Activated CD8-positive, alpha-beta memory T cell treated with anti-CD3 and anti-CD28 coated beads, Interleukin-2, amount 50 U/mL, for 48 hours (primary cell): Measurements from ENCODE around the gene ITGA5.

Experiments used
- DNase-seq: peaks from one replicate; pipeline ENCODE4 v3.0.0-alpha.2; 2020

ITGA5 gene

DNA sequence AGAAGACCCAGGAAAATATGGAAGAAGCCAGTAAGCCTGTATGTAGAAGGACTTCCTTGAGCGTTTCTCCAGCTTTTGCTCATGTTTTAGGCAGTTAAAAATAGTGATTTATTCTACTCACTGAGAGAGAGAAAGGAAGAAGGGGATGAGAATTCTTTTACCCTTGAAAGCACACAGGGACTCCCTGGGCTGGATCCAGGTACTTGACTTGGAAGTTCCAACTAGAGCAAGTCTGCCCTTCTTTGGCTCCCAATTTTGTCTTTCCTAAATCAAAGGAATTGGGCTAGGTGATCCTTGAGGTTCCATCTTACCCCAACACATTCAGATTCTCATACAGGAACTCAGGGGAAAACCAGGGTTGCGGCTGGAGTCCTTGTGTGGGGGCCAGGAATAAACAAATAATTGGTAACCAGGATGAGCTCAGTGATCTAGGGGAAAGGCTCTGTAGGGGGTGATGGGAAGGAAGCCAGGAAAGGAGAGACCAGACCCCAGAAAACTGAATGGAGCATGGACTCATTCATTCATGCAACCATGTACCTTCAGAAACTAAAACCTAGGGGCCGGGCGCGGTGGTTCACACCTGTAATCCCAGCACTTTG lies 11.5 kb upstream of the ITGA5 start:
- DNase-seq, result no peak

DNA sequence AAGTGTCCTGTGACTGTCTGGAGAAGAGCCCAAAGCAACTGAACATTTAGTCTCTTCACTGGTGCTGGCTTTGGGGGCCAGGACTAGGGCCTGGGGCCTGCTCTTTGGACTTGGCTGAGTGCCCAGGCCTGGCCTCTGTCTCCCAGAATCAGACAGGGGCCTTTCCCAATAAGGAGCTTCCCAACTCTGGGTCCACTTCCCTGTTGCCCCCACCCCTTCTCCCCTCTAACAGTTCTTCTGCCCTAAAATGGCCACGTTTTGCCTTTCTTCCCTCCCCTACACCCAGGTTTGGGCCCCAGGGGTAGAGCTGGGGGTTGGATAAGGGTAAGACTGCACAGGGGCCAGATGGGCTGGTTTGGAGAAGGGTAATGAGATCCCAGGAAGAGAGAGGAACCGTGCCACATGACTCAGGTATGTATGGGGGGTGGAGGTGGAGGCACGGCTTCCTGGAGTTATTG lies 10.0 kb upstream of the ITGA5 start:
- DNase-seq, result no peak

DNA sequence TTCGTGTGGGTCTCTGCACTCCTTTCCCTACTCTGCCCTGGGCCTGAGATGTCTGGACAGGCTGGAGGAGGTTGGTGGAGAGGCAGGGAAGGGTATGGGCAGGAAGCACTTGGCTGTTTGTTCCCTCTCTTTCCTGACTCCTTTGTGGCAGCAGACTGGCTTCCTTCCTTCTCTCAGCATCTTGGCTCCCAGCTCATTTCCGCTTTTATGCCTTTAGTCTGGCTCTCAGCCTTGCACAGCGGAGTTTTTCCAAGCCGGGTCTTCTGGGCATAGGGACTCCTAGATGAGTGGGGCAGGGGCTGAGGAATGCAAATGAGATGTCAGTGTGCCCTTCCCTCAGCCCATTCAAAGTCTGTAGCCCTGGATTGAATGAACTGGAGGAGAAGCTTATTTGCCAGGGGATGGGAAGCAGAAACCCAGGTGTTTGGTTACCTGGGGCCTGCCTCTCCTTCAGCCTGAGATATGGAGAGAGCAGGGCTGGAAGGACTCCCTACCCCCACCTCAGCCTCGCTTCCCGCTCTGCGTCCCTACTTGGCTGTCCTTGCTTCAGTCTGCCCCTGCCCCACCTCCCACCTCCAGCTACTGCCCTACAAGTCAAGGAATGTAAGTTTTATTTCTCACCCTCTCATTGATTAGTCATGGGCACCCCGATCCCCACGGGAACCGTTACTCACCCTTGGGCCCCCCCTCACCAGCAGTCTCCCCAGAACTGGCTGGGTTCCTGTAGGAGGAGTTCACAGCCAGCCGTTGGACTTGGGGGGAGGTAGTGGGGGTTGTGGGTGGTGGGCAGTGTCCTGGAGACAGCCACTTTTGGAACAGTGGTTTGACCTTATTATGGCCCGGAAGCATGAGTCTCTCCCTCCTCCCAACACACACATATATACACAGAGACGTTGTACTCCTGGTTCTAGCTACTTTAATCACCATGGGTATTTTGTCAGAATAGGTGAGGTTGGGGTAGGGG lies 9.3 kb upstream of the ITGA5 start:
- no peak for DNase-seq

DNA sequence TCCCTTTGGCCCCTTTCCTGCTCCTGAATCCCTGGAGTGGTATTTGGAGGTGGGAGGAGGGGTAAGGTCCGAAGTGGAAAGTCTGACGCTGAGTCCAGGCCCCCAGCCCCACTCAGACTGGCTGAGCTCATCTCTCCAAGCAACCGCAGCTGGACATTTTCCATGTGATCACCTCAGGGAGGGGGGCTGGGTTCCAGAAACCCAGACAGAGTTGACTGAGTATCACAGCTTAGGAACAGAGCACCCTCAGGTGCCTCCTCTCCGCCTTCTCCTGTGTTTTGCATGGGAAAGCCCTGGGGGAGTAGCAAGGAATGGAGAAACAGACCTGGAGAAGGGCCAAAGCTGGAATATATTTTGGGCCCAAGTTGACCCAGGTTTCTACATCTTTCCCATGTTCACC lies 8.0 kb upstream of the ITGA5 start:
- no peak for DNase-seq

DNA sequence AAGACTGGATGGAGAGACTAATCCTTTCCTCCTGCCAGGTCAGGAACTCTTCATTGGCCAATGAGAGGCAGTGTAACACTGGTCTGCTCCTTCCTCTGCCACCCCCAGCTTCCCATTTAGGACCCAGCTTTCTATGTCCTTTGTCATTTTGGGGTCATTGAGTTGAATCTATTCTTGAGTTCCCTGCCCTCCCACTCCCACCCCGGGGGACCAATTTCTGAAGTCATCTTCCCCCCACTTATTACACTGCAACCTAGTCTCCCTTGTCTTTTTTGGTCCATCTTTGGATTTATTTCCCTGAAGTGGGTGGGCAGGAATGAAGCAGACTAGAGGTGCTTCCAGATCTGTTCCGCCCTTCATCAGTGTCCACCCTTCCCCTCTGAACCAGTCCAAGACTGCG lies 7.6 kb upstream of the ITGA5 start:
- DNase-seq, result no peak

DNA sequence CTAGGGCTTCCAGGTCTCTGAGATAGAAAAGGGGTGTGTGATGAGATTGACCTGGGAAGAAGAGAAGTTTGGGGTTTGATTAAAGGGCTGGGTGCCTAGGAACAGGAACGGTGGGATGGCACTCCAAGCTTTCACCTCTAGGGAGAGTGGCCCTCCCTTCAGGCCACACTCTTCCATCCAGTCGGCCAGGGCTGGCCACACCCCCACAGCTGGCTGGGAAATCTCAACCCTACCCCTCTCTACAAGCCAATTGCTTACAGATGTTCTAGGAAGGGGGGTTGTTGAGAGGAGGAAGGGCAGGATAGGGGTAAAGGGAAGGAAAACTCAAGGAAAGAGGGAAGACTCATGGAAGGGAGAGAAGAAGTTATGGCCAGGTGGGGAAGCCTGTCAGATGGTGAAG lies 6.6 kb upstream of the ITGA5 start:
- no peak for DNase-seq

DNA sequence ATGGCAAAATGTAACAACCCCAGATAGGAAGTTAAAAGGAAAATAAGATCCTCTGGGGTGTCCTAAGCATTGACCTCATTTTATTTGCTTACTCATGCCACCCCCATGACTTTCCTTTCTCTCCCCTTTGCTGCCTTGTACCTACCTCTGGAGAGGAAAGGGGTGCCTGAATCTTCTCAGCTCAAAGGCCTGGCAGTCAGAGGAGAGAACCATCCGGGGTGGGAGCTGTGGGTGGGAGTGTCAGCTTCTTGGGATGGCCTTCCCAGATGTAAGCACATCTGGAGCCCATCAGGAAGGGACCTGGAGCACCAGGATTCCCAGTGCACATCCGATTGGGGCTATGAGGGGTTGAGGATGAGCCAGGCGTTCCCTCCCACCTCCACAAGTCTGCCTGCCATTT lies 5.2 kb upstream of the ITGA5 start:
- DNase-seq, result no peak

DNA sequence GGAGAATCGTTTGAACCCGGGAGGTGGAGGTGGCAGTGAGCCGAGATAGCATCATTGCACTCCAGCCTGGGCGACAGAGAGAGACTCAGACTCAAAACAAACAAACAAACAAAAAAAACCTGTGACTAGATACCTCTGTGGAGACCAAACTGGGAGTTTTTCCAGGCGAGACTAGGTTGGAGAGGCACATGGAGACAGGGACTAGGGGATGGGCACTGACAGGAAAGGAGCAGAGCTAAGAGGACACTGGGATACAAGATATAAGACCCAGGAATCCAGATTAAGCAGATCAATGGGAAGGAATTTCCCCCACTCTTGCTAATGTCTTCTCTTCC lies 4.7 kb upstream of the ITGA5 start:
- DNase-seq, result no peak

DNA sequence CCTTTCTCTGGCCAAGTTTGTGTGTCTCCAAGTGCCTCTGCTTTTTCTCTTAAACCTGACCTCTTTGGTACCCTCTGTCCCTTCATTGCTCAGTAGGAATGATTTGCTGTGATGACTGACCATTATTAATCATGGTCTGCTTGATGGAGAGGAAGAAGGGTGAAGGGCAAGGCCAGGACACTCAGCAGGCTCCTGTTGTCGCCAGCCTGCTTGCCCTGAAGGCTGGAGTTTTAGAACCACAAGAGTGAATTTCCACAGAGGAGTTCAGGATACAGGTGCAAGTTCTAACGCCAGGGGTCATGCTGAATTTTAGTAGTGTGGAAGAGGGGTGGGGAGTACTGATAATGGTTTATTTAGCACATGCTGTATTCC lies 2.8 kb upstream of the ITGA5 start:
- no peak for DNase-seq

DNA sequence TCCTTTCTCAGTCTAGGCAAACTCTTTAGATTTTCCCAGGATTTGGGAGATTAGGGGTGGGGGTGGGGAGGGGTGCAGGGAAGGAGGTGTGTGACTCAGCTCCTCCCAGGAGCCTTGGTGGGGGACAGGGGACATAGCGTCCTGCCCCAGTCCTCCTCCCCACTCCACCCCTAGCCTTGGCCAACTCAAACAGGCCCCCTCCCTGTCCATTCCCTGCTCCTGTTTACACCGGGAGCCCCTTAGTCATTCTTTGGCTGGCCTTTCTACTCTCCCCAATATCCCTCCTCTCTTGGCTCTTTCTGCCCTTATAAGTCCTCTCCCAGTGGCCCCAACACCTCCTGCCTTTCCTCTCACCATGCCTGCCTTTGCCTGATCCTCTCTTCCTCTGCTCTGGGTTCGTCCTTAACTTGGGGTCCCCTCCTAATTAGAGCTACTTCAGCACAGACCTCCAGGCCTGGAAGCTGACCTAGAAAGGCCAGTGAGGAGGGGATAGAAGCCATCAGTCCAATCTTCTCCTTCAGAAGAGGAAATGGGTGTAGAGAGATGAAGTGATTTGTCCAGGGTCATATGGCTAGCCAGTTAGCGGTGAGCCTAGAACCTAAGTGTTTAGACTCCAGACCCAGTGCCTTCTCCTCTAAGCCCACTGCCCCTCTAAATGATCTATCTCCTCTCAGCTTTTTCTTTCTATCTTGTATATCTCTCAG lies 2.3 kb upstream of the ITGA5 start:
- no peak for DNase-seq

DNA sequence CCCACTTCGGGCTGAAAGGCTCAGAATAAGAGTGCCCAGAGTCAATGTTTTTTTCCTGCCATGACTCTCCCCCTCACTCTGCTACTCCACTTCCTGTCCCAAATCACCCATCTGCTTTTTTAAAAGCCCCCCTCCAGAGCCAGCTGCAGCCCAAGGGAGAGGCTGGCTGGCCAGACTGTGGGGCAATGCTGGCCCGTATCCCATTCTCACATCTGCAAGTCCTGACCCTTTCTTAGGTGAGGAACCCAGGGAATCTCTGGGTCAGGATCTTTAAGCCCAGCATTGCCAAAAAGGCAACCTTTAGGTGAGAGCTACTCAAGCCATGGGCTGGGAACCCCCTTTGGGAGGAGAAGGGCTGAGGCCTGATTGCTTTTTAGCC lies 1.7 kb upstream of the ITGA5 start:
- DNase-seq, result no peak

DNA sequence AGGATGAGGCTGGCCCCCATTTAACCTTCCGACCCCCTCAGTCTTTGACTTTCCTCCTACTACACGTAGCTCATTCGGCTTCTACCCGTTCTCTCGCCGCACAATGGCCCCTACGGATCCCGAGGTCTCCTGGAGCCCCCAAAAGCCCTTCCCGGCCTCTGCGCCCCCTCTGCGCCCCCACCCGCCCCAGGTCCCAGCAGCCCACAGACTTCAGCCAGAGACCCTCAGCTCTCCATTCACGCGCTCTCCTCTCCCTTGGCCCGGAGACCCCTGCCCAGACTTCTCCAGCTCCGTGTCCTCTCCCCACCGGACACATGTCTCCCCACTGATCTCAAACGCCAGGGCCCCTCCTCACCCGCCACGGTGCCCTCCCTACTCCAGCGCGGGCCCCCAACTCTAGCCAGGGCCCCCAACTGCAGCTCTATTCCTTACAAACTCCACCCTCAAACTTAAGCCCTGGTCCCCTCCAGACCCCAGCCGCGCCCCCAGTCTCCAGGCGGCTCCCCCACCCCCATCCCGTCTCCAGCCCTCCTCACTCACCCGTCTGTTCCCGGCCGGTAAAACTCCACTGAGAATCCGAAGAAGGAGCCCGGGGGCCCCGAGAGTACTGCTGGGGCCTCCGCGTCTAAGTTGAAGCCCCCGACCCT lies 502 bp downstream of the ITGA5 start:
- DNase-seq, result no peak

DNA sequence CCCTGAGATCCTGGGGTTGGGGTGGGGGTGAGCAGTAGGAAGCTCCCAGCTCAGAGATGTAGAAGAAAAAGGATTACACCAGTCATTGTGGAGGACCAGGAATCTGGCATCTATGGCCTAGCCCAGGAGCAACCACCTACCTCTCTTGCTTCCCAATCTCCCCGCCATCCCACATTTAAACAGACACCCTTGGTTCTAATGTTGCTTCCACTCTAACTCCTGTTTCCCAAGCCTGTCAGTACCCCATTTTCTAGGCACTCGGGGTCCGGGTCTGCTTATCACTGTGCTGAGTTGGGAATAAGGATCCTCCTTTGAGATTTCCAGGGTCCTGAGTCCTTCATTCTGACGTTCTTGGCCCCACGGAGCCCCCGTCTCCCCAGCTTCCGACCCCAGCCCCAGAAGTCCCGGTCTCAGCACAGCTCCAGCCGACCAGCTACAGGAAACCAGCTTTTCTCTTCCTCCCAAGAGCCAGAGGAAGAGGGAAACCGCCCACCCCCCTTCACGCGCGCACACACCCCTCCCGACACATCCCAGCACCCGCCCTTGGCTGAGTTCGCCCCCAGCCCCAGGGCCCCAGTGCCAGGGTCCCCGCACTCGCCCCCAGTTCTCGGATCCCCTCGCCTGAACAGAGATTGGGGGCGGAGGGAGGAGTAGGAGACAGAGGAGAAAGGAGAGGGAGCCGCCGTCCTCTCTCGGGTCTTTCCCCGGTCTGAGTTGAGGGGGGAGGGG lies 1.2 kb downstream of the ITGA5 start:
- DNase-seq, result no peak

DNA sequence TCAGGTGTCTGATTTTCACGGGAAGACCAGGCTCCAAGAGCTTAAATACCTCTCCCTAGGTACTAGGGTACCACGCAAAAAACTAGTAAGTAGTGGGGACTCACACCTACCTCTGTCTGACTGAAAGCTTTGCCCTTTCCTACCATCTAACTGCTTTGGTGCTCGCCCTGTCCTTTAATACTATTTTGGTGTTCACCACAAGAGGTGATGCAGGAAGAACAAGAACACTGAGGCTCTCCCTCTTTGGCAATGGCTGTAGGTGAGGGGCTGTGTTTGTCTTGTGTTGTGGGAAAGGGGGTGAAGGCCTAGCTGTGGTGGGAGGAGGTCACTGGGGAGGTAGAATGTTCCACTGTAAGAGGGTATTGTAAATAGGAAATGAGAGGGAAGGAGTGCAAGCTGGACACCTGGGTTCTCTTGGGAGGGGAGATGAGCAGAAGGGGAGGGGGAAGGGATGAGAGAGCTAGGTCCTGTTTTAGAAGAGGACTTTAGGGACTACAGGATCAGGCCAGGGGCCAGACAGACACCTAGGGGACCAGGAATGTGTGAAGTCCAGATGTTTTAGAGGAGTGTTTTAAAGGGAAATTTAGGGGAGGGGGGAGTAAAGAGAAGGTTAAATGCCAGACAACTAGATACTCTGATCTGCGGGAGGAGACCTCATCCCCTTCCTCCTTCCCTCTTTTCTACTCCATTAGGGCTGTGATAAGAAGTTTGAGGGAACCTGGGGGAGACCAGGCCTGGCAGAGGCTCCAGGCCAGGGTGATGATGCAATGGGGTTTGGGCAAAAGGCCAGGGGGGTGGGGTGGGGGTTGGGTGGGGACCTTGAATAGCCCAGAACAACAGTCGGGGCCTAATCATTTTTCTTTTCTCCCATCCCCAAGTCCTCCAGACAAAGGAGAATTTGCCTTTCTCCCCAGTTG lies 2.1 kb downstream of the ITGA5 start:
- DNase-seq, result no peak

DNA sequence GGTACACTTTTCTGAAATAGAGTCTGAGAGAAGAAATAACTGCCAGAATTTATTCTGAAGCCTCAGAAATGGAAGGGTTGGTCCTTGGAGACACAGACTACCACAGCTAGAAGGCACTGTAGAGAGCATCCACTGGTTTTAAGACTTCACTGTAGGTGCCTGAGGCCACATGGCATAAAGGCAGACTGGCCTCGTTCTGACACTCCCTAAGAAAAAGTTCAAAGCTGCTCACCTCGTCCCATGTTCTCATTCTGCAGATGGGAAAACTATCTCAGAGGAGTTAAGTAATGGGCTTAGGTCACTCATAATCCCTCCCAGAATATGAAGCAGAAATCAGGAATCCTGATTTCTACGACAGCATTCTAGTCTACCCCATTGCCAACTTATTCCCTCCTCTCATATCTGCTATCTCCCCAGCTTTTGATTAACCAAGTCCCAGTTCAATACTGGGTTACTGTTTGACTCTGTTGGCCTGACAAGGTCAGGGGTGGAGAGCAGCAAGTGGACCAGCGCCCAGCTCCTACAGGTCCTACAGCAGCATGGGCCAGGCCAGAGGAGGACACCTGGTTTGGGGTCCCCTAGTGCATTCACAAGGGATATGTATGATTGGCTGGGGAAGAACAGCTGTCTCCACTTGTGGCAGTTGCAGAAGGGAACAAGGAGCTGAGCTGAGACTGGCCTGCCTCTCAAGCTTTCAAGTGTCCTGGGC lies 3.7 kb downstream of the ITGA5 start:
- no peak for DNase-seq

DNA sequence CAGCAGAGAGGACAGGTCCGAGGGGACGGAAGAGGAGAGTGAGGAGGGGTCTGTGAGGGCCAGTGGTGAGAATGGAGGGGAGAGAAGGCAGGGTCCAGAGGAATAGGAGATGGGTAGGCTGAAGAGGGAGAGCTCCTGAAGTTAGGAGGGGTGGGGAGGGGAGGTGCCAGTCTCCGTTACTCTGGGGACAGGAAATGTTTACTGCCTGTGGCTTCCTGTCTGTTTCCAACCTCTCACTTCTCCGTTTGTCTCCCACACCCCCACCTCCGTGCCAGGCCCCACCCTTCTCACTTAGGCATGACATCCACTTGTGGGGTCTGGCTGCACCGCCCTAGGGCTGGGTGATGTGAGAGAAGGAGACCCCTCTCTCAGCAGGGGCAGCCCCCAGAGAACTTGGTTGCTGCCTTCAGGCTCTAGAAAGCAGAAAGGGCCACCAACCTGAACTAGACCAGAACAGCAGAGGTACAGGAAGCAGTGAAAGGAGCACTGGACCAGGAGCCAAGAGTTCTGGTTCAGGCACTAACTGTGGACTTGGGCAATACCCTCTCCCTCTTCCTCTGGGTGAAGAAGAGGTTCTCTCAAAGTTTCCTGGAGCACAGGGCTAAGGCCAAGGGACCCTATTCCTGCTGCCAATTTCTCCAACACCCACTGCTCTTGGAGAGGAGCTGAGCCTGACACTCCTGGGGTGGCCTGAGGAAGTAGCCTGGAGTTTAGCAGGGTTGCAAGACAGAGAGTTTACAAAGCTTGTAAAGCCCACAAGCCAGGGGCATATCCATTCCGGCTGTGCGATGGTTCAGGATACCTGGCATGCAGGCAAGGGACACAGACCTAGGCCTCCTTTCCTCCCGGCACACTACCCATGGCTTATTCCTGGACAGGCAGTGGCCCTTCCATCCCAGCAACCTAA lies 5.5 kb downstream of the ITGA5 start:
- DNase-seq, result peak; percentile 79

DNA sequence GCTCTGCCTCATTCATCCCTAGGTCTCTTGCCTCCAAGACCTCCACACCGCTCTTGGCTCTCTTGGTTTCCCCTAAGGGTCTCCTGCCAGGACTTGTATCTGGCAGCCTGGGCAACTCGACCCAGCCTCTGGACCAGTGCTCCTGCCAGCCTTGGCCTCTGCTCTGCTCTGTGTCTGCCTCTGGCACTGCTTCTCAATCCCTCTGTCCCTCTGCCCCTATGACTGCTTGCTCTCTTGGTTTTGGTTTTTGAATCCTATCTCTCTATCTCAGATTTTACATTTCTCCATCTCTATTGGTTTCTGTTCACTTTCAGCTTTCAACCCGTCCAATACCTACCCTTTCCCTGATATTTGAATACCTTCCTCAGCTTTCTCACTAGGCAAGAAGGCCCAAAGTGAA lies 6.3 kb downstream of the ITGA5 start:
- DNase-seq, result no peak

DNA sequence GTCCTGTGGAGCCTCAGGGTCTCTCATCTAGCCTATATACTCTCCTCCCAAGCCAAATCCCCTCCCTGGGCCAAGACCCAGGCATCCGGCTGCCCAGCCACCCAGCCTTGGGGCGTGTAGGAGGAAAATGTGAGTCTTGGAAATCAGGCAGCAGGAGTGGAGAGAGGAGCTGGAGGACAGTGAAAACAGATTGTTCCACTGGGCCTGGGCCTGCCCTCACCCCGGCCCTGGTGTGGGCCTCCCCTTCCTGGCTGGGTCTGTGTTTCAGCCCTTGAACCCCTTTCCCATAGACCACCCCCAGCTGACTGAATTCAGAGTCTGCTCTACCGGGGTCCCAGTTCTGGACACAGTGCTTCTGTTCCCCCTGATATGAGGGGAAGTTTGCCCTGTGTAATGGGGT lies 6.7 kb downstream of the ITGA5 start:
- DNase-seq, result no peak

DNA sequence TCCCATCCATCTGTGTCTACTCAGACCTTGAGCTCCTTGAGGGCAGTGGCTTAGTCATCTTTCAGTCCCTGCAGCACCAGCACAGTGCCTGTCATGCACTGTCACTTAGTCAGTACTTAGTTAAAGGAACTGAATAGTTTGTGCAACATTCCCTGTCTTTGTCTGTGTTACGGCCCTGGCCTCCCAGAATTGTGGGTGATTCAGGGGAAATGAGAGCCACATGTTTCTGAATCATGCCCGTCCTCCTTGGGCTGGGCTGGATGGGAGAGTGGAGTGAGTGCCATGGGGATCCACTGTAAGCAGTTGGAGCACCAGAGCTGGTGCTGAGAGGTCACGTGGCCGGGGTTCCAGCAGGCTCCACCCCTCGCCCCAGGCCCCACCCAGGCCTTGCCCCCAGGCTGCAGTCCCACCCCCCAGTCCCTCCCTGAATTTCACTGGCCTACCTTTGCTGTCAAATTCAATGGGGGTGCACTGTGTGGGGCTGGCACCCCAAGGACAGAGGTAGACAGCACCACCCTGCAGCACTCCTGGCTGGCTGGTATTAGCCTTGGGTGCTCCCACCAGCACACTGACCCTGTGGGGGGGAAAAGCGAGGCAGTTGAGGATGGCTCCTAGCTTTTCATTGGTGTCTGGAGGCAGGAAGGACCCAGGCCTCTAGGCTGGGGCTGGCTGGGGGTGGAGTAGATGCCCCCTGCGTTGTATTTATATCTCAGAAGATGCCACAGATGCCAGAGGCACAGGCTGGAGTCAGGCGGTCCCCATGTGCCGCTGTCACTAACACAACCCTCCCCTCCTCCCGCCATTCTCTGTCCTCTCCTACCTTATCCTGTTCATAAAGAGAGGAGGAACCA lies 7.5 kb downstream of the ITGA5 start:
- DNase-seq, result peak; percentile 77
